HUDEP-2 (cell line): ENCODE data around the gene MROH7.

Experiments used
- DNase-seq, 76 experiments: peaks; one replicate each; lab custom pipeline; 2025; ENCODE audit not compliant: unreplicated experiment in 76 of 76; lab: John Stamatoyannopoulos, UW

MROH7 gene

GRCh38 chr1:54649130-54649898 lies 7.7 kb downstream of the MROH7 start:
- no peak for DNase-seq

GRCh38 chr1:54649921-54650320 lies 8.3 kb downstream of the MROH7 start:
- DNase-seq, result no peak

- DNase-seq, result no peak
Observed at GRCh38 chr1:54650417-54650816, 8.8 kb downstream of the MROH7 start.

- no peak for DNase-seq
Observed at GRCh38 chr1:54651608-54652007, 10.0 kb downstream of the MROH7 start.

GRCh38 chr1:54652168-54652567 lies 10.6 kb downstream of the MROH7 start:
- no peak for DNase-seq

- no peak for DNase-seq
Observed at GRCh38 chr1:54653036-54653435, 11.4 kb downstream of the MROH7 start.

- no peak for DNase-seq
Observed at GRCh38 chr1:54658164-54658913, 16.8 kb downstream of the MROH7 start.

GRCh38 chr1:54663725-54664124 lies 22.1 kb downstream of the MROH7 start:
- DNase-seq, result no peak

- DNase-seq, result no peak
Observed at GRCh38 chr1:54664364-54664763, 22.8 kb downstream of the MROH7 start.

GRCh38 chr1:54665852-54666251 lies 24.3 kb downstream of the MROH7 start:
- no peak for DNase-seq

GRCh38 chr1:54666333-54666732 lies 24.7 kb downstream of the MROH7 start:
- no peak for DNase-seq

GRCh38 chr1:54667797-54668196 lies 26.2 kb downstream of the MROH7 start:
- DNase-seq, result no peak

GRCh38 chr1:54668567-54668966 lies 27.0 kb downstream of the MROH7 start:
- DNase-seq, result peak in 1 of 76 experiments; percentile 1

- DNase-seq, result peak in 42 of 76 experiments; percentile 2 to 73 (median 26)
Observed at GRCh38 chr1:54671985-54672608, 30.5 kb downstream of the MROH7 start.

GRCh38 chr1:54678776-54679643 lies 37.4 kb downstream of the MROH7 start:
- DNase-seq, result no peak

GRCh38 chr1:54679706-54680105 lies 38.1 kb downstream of the MROH7 start:
- DNase-seq, result no peak

- no peak for DNase-seq
Observed at GRCh38 chr1:54680387-54680786, 38.8 kb downstream of the MROH7 start.

GRCh38 chr1:54681358-54681757 lies 39.8 kb downstream of the MROH7 start:
- no peak for DNase-seq

GRCh38 chr1:54683453-54683852 lies 41.9 kb downstream of the MROH7 start:
- DNase-seq, result no peak

GRCh38 chr1:54685335-54685905 lies 43.8 kb downstream of the MROH7 start:
- no peak for DNase-seq
